NT2/D1 (cell line): ENCODE measurements around the gene RPP30.

Source experiments
- SUZ12 ChIP-seq: IDR thresholded peaks from 2 replicates; pipeline ENCODE4 v1.6.1; 2011; ENCODE audit not compliant: insufficient read length, insufficient read depth; ENCODE audit errors: extremely low read depth
- YY1 ChIP-seq: IDR thresholded peaks from 2 replicates; pipeline ENCODE4 v1.6.1; 2011; ENCODE audit not compliant: insufficient read length, insufficient read depth

- no peak for TF ChIP-seq YY1
- no peak for TF ChIP-seq SUZ12
These were observed 25.0 kb upstream of the RPP30 start for GRCh38 chr10:90846746-90847145.
